Activated effector memory CD4-positive, alpha-beta T cell treated with Interleukin-2 at 50 U/mL for 16 hours (primary cell): ENCODE data around the gene L3MBTL3.
"Not testable (repeated sequence)": the region's sequence is repeated elsewhere in the genome, so short reads cannot be mapped to it uniquely, and the experiment has no call there.

Experiments
- DNase-seq: peaks from one replicate; pipeline ENCODE4 v3.0.0-alpha.2; 2020

Gene L3MBTL3

DNA sequence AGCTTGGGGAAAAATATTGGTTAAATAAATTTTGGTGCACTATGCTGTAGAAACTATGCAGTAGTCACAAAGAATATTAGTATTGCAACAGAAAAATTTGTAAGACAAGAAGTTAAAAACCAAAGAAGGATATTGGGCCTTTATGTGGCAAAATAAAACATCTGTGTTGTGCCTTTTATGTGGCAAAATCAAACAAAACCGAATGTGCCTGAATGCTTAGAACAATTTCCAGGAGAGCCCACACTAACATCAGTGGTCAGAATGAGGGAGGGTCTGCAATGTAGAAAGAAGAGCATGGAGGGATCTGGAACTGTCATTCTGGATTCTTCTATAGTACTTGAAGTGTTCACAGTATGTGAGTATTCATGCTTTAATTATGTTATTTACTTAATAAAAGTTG is 75.2 kb downstream of the L3MBTL3 start:
- DNase-seq: no peak

DNA sequence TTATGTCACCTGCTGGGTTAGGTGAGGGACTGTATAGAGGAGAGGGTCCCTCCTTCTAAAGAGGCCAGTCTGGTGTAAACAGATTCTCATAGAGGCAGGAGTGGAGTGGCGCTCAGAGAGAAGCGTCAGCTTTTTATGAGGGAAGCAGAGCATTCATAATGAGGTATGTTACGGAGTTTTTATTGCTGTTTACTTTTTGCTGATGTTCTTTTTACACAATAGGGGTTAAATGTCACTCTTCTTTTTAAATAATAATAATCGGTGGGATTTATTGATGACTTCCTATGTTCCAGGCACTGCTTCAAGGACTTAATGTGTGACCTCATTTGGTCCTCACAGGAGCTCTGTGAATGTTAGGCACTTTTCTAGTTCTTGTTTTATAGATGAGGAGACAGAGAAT is 79.9 kb downstream of the L3MBTL3 start:
- no peak for DNase-seq

DNA sequence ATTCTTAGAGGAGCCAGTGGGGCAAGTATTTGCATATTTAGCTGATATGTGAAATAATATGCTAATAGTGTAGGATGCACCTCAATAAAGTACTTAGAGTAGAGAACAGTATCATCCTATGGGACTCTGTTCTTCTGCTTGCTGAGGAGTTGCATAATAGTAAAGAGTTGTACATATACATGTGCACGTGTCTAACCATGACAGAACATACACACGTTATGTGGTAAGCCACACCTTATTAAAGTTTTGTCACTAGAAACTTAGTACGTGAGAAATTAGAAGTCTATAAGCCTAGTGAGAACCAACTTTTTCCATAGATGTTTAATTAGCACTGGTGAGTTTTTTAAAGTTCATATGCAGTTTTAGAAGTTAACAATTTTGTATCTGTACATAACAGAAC is 80.7 kb downstream of the L3MBTL3 start:
- no peak for DNase-seq

DNA sequence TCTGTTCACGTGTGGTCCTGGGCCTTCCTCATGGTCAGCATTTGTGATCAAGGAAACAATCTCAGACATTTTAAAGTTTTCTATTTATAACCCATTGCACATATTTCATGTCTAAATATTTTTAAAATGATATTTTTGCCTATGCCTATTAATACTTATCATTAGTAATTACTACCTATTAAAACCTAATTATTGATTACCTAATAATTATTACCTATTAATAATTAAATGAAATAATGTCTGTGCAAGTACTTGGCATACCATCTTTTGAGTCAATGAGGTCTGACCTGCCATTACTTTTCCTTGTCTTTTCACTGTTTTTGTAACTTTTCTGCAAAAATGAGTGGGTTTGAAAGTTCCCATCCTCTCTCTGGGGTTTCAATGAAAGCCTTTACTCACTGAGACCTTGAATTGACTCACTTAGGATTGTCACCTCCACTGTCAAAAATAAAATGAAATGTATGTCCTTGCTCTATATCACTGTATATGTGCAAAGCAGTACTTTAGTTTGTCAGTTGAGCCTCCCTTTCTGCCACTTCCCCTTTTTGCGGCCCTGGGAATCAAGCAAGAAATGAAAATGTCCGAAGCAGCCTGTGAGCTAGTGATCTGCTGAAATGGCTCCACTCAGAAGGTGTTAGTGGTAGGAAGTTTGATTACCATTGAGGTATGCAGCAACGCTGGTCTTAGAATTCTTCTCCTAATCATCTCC is 87.8 kb downstream of the L3MBTL3 start:
- no peak for DNase-seq

DNA sequence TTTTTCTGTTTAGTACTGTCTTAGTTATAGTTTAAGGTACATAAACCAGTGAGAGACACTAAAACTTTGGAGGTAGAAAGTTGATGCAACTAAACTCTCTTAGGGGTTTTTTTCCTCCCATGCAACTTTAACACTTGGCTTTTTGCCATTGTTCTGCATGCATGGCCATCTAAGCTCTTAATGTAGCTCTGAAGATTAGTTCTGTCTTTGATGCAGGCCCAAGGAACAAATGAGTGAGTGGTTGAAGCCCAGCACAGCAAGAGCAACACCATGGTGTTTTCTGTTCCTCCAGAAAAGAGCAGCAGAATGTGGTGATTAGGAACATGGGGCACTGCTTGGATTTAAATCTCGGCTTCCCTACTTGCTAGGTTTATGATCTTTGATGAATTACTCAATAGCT is 89.3 kb downstream of the L3MBTL3 start:
- DNase-seq: no peak

DNA sequence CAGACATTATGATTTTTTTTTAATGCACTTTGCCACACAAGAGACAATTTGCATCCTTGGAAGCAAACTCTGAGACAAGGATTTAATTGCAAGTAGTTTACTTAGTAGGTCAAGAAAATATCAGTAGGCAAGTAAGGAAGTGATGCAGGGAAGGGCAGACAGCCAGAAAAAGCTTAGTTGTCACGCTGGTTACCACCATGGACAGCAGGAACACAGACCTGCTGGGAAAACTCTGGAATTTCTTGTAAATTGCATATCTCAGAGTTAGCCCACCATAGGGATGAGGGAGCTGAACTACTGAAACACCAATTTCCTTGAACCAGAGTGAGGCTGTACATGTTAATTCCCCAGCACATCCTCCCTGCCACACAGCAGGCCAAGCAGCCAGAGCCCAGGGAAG is 92.7 kb downstream of the L3MBTL3 start:
- no peak for DNase-seq

DNA sequence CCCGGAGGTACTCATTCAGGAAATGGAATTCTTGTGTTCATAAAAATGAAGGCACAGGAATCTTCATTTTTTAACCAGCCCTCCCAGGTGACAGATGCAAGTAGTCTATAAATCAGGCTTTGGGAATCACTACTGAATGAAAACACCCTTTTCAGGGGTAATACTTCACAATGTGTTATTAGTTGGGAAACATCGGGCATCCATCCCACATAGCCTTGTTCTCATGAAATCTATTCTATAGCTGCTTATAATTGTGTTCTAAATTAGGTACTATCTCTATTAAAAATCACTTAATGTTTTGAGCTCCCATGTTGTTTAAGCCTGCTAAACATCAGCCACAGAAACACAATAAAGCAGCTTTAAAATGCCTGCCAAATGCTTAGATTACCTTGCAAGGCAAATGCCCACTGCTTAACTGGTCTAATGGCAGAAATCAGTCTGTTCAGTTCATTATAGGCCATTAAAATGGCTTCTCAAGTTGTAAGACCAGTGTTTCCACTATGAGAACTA is 94.9 kb downstream of the L3MBTL3 start:
- no peak for DNase-seq

DNA sequence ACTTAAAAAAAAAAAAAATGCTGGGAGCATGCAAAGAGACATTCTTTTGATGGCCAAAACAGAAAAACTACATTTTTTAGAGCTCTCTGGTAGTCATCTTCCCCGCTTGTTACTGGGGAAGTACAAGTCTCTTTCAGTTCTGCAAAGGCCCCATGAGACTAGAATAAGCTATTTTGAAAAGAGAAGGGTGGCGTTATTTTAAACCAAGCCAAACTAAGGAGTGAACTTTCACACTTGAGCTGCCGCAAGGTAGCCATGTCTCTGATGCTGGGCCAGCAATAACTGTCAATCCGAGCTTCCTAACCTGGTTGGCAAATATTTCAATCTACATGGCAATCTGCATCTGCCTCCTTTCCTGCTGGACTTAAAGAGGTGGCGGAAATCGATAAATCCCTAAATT is 96.7 kb downstream of the L3MBTL3 start:
- no peak for DNase-seq

DNA sequence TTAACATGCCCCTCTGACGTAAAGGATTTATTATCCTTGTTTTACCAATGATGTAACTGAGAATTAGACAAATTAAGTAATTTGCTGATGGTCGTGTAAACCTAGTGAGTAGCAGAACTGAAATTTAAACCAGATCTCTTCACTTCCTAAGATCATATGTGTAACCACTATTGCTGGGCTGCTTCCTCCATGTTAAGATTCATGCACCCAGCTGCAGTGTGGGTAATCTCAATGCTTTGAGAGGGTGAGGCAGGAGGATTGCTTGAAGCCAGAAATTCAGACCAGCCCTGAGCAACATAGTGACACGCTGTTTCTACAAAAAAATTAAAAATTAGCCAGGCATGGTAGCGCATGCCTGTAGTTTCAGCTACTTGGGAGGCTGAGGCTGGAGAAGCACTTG is 97.9 kb downstream of the L3MBTL3 start:
- DNase-seq: no peak

DNA sequence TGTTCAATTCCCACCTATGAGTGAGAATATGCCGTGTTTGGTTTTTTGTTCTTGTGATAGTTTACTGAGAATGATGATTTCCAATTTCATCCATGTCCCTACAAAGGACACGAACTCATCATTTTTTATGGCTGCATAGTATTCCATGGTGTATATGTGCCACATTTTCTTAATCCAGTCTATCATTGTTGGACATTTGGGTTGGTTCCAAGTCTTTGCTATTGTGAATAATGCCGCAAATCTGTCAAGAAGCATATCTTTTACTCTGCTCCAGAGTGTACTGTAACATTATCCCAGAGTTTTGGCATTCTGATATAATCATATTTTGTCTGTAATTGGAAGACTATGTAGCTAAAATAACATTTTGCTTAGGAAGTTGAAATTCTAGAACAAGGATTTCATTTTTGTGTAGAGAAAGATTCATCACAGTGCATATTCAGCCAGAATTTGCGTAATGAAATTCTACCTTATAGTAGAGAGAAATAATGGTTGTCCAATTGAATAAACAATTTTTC is 98.9 kb downstream of the L3MBTL3 start:
- not testable (repeated sequence) for DNase-seq

DNA sequence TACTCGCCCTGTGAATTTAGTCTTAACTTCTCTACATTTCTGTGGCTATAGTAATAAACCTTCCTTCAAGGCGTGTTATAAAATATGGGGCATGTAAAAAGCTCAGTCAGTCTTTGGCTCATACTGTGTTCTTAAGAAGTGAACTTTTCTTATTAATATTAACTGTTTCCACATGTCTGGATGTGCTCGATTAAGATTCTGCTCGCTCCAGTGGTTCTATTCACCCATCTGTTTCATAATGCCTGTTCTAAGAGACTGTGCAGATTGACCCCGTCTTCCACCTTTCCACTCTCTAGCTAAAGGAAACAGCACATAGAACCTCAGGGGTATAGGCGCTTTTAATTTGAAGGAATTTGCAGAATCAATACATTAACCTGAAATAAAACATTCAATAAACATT is 99.9 kb downstream of the L3MBTL3 start:
- DNase-seq: no peak

DNA sequence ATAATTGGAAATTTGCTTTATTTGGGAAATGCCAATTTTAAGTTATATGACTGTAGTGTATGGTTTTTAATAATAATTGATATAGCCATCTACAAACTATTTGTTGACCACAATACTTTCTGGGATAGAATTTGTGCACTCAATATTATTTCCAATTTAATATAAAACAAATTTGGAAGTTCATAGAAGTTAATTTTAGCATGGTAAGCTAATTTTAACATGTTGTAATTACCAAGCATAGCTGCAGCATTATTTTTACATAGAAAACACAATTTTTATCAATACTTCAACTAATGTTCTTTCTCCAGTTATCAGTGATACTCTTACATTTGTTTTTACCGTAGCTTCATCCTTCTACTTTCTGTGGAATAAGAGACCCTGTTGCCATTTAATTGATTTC is 100.8 kb downstream of the L3MBTL3 start:
- no peak for DNase-seq

DNA sequence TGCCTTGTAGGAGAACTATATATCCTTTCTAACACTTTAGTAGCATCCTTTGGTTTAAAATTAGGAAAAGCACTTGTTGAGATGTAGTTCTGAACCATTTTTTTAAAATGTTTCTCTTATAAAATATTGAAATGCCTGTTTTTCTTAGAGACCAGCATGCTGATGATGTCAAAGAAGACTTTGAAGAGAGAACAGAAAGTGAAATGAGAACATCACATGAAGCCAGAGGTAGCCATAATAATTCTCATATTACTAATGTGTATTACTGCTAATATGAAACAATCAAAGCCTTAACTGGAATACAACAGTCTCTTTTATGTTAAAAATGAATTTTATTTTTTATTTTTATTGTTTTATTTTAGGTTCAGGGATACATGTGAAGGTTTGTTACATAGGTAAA is 102.3 kb downstream of the L3MBTL3 start:
- DNase-seq: no peak

DNA sequence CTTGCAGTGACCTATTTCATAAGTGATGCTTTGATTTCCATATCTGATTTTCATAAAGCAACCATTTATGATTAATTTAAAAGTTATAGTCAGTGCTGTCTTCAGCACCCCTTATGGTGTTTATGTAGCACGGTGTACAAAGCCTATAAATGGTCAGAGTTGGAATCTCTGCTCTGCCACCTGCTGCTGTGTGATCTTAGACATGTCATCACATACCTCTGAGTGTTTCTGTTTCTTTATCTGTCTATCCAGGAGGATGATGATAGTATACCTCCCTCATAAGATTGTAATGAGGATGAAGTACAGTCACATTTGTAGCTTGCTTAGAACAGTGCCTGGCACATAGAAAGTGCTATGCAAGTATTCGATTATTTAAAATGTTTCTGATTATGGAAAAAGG is 103.9 kb downstream of the L3MBTL3 start:
- no peak for DNase-seq

DNA sequence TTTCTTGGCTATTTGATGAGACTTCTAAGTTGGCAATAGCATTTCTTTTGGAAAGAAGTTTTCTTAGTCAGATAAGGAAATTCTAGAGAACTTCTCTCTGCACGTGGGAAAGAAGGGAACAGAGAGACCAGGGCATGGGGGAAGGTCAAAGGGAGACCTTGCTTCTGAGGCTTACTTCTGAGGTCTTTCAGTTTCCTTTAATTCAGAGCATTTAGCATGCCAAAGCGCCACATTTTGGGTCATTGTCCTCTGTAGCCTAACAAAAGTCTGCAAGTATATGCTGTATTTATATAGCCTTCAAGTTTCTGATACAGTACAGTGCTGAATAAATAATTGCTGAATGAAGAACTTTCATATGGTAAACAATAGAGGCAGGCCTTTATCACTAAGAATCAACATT is 108.8 kb downstream of the L3MBTL3 start:
- DNase-seq: no peak

DNA sequence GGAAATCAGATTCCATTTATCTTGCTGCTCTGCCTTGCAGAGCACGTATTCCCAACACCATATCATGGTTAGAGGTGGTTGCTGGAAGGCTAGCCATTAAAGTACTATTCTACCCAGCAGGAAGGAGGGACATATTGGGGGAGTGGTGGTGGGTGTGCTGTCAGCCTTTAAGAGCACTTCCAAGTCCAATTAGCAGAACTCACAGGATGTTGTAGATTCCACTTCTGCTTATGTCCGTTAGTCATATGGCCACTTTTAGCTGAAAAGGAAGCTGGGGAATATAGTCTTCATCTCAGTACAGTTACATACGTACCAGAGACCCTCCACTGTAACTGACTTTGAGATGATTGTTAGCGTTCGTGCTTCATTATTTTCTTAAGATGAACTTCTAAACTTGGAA is 109.9 kb downstream of the L3MBTL3 start:
- no peak for DNase-seq

DNA sequence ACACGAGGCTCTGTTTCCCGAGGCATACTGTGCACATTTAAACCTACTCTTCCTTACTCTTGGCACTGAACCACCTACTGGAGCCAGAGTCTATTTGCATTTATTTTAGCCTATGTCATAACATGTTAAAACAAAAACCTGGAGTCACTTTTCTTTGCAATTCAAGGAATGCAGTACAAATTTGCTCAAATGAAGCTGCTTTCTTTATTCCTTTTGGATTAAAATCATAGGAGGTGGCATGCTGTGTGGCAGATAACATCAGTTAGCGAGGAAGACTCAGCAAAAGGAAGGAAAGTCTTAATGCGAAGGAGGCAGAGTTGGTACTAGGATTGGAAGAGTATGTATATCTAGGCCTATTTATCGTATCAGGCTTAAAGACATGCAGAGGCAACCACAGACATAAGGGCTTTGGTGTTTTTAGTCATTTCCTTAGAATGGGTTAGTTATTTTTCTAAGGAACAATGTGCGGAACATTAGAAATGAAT is 111.4 kb downstream of the L3MBTL3 start:
- no peak for DNase-seq

DNA sequence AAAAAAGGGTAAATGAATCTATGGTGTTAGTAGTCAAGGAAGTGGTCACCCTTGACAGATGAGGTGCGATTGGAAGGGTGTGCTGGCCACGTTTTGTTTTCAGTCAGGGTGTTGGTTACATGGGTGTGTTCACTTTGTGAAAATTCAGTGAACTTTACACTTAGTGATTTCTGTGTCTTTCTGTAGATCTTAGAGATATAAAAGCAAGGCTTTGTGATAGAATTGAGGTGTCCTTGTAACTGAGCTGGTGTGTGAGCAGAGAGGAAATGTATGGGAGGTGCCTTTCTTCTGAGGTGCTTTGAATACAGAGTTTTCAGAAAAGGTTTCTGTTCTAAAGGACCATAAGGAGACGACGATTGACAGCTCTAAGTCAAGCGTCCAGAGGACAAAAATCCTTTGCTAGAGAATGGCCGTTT is 113.9 kb downstream of the L3MBTL3 start:
- peak; percentile 55 for DNase-seq

DNA sequence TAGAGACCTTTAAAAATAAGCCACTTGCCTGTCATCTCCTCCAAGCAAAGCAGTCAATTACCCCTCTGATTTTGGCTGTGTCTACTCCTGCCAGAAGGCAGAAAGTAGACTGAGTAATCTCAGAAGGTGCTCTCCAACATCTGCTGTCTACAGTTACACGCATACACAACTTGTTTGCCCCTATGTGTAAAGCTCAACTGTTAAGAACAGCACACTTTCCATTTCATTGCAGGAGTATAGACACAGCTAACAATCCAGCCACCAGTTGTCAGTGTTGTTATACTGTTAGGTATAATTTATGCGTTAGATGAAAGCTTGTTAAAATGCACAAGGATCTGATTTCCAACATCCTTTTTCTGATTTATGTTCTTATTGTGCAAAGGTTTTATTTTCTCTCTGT is 116.2 kb downstream of the L3MBTL3 start:
- no peak for DNase-seq

DNA sequence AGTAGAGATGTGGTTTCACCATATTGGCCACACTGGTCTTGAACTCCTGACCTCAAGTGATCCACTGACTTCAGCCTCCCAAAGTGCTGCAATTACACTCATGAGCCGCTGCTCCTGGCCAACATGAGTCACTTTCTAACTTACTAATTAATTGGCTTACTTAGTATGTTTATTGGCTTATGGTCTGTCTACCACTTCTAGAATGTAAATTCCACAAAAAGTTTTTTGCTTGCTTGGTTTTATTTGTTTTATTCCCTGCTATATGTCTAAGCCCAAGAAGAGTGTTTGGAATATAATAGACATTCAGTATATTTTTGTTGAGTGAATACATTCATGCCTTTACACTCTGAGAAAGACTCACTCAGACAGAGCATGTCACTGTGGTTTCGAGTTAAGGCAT is 118.4 kb downstream of the L3MBTL3 start:
- no peak for DNase-seq

DNA sequence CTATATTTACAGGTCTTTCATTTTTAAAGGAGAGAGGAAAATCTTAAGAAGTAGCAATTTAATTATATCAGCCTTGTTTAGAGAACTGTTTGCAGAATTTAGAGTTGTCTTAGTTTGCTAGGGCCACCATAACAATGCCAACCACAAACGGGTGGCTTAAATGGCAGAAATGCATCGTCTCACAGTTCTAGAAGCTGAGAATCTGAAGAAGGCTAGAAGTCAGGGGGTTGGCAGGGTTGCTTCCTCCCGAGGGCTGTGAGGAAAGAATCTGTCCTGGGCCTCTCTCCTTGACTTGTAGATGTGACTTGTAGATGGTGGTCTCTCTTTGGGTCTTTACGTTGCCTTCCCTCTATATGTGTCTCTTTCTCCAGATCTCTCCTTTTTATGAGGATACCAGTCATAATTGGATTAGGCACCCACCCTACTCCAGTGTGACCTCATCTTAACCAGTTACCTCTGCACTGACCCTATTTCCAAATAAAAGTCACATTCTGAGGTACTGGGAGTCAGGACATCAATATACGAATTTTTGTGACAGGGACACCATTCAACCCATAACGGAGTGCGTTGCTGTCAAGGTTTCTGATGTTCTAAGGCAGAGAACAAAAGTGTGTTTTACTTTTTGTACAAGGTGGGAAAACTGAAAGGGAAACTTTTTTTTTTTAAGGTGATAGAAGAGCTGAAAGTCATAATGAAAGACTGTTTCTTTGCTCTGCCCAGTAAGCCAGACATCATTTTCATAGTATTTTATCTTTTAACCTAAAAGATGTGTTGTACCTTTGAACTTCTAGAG is 119.9 kb downstream of the L3MBTL3 start:
- no peak for DNase-seq

DNA sequence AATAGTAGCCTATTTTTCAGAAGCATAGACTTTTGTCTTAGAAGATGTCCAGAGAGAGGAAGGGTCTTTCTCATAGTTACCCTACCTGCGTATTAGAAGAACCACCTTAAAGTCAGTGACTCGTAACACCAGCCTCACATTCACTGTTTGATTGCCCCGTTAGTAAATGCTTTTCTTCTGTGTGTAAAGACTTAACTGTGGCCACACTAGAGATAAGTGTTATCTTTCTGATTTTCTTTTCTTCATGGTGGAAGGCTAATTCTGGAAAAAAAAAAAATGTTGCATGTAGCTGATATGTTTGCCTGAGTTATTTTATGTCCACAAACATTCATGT is 120.5 kb downstream of the L3MBTL3 start:
- no peak for DNase-seq

DNA sequence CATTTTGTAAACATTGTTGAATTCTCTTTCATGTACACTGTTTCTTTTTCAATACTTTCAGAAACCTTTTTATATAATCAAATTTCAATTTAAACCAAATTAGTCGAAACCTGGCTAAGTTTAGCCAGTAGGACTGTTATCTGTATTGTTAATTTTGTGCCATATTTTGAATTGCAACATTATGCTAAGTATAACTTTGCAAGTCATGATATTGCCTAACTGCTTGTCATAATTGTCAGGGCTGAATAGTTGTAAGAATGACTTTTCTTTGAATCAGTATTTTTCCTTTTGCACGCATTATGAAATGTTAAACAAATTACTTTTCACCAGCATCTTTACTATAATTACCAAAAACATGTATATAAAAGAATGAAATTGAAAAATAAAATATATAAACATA is 121.7 kb downstream of the L3MBTL3 start:
- no peak for DNase-seq

DNA sequence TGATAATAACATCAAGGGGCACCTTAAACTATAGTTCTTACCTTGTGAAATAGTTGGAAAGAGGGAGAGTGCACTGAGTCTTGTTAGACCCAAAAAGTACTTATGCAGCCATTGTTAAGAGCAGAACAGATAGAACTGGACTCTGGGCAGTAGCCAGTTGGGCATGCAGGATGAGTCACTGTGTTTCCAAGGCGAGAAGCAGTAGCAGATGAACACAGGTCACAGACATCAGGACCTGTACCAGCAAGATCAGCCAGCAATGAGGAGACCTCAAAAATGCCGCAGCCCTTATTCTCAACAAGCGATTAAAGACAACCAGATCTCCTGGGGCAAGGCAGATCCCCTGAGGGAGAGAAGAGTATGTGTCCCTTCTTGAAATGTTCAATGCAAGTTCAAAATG is 125.3 kb downstream of the L3MBTL3 start:
- no peak for DNase-seq
